Upper lobe of left lung (tissue), 4 donors: Measurements from ENCODE around the gene DNAJC17.

Source experiments
- CTCF ChIP-seq, 6 experiments: fragments of 450-650 bp in 4 of 6; fragments of 200-600 bp in 2 of 6; sonication (generic) in 2 of 6; IDR thresholded peaks; one replicate each; pipeline ENCODE4 v1.5.1; 2016 to 2019; ENCODE audit warnings: antibody characterized with exemption in 6 of 6
- POLR2AphosphoS5 ChIP-seq, 2 donors: sonication (generic); formaldehyde crosslinking; IDR thresholded peaks; one replicate each; pipeline ENCODE4 v1.5.1; 2017; ENCODE audit warnings: antibody characterized with exemption in 2 of 2

- TF ChIP-seq CTCF (IDR thresholded peaks at IDR 0.05) (no peak), POLR2AphosphoS5 (IDR thresholded peaks at IDR 0.05) (no peak)
Observed at GRCh38 chr15:40806672-40807027, 623 bp downstream of the DNAJC17 start.
